Activated naive CD4-positive, alpha-beta T cell treated with Interleukin-2 at 50 U/mL for 16 hours (primary cell): ENCODE data around the gene BPTF.
"Not testable (repeated sequence)": the region's sequence is repeated elsewhere in the genome, so short reads cannot be mapped to it uniquely, and the experiment has no call there.

Experiments used
- DNase-seq: peaks from one replicate; pipeline ENCODE4 v3.0.0-alpha.2; 2020

The BPTF gene

GRCh38 chr17:68016838-68017237 is 191.5 kb downstream of the BPTF start:
- DNase-seq = no peak

- not testable (repeated sequence) for DNase-seq
Observed at GRCh38 chr17:68018493-68018892, 193.2 kb downstream of the BPTF start.

- no peak for DNase-seq
Observed at GRCh38 chr17:68019336-68019674, 194.0 kb downstream of the BPTF start.

GRCh38 chr17:68019675-68020408 is 194.5 kb downstream of the BPTF start:
- peak; percentile 99 for DNase-seq

GRCh38 chr17:68020409-68020756 is 195.1 kb downstream of the BPTF start:
- DNase-seq = no peak

- not testable (repeated sequence) for DNase-seq
Observed at GRCh38 chr17:68020791-68021190, 195.5 kb downstream of the BPTF start.

DNA sequence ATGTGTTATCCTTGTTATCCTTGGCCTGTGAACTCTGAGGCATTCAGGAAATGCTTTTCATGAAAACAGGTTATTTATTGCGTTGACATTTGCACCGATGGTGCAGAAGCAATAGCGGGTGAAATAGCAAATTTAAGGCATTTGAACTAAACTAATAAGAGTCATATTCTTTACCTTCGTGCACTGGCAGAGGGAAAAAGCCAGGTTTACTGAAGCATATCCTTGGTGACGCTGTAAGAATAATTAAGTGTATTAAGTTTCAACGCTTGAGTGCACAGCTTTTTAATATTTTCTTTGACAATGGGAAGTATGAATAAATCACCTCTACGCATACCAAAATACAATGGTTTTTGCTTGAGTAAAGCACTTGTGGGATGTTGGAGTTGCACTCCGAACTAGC is 196.7 kb downstream of the BPTF start:
- DNase-seq = no peak

GRCh38 chr17:68022547-68022946 is 197.2 kb downstream of the BPTF start:
- DNase-seq = not testable (repeated sequence)

DNA sequence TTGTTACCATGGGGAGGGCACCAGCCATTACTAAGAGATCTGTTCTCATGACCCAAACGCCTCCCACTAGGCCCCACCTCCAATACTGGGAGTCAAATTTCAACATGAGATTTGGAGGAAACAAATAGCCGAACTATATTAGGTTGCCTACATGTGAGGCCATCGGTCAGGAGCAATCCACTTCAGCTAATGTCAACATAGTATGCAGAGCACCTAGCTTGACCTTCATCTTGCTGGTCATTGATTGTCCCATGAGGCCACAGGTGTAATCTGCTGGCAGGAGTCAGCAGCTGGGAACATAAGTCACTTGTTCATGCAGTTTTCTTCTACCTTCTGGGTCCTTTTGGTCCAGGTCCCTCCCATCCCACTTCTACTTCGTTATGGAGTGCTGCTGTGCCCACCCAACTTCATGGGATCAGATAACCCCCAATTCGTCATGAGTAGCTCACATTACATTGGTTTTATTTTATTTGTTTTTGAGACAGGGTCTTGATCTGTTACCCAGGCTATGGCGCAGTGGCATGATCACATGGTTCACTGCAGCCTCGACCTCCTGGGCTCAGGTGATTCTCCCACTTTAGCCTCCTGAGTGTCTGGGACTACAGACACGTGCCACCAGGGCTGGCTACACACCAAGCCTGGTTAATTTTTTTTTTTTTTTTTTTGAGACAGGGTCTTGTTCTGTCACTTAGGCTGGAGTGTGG is 204.4 kb downstream of the BPTF start:
- no peak for DNase-seq
